WTC11 (cell line): ENCODE measurements around the gene LTA4H. TPM values are rescaled to one million over a fixed set of nuclear protein-coding genes. Genes with fewer than 3 reads are reported as not detected.

Source experiments
- ATAC-seq: fragments of 200-7000 bp; cut with Tn5 transposase; 2 replicates; pipeline ENCODE4 v1.10.0; 2021; ENCODE audit warnings: mild to moderate bottlenecking, moderate library complexity
- CTCF ChIA-PET: fragments of 300-600 bp; sonication (Branson Sonifier 250); formaldehyde crosslinking; loops from one replicate; lab custom pipeline; 2021; ENCODE audit warnings: antibody characterized with exemption; lab: Charles Lee
- POLR2A ChIA-PET: fragments of 350-600 bp; sonication (Branson Sonifier 250); formaldehyde crosslinking; loops from one replicate; lab custom pipeline; 2021; ENCODE audit warnings: antibody characterized with exemption; lab: Charles Lee
- DNase-seq: peaks from one replicate; pipeline ENCODE4 v3.0.0; 2021; ENCODE audit warnings: low spot score
- H3K27ac Mint-ChIP-seq: 2 replicates; pipeline ENCODE4 v1.8.0; 2021; ENCODE audit warnings: mixed read lengths
- H3K27me3 Mint-ChIP-seq: 2 replicates; pipeline ENCODE4 v1.8.0; 2021; ENCODE audit warnings: low read depth, mild to moderate bottlenecking, moderate library complexity, mixed read lengths
- H3K36me3 Mint-ChIP-seq: 2 replicates; pipeline ENCODE4 v1.8.0; 2021; ENCODE audit warnings: mixed read lengths
- H3K4me1 Mint-ChIP-seq: 2 replicates; pipeline ENCODE4 v1.8.0; 2022; ENCODE audit warnings: mixed read lengths
- H3K4me3 Mint-ChIP-seq: 2 replicates; pipeline ENCODE4 v1.8.0; 2021; ENCODE audit warnings: mild to moderate bottlenecking, moderate library complexity, mixed read lengths
- H3K9me3 Mint-ChIP-seq: 2 replicates; pipeline ENCODE4 v1.8.0; 2021; ENCODE audit warnings: mixed read lengths
- CREB1 ChIP-seq: sonication (generic); formaldehyde crosslinking; IDR thresholded peaks from 2 replicates; pipeline ENCODE4 v1.8.0; 2023; ENCODE audit warnings: mild to moderate bottlenecking, missing genetic modification reagents
- ESRRA ChIP-seq: sonication (generic); formaldehyde crosslinking; IDR thresholded peaks from 2 replicates; pipeline ENCODE4 v1.8.1; 2022; ENCODE audit warnings: mild to moderate bottlenecking, missing genetic modification reagents, borderline replicate concordance
- ETV6 ChIP-seq: sonication (generic); formaldehyde crosslinking; IDR thresholded peaks from 2 replicates; pipeline ENCODE4 v1.8.1; 2022; ENCODE audit warnings: mild to moderate bottlenecking, missing genetic modification reagents
- FOXJ3 ChIP-seq: sonication (generic); formaldehyde crosslinking; IDR thresholded peaks from 2 replicates; pipeline ENCODE4 v1.9.0; 2021; ENCODE audit warnings: missing genetic modification reagents, mild to moderate bottlenecking, borderline replicate concordance
- NR1H2 ChIP-seq: sonication (generic); formaldehyde crosslinking; IDR thresholded peaks from 2 replicates; pipeline ENCODE4 v1.9.0; 2021; ENCODE audit warnings: mild to moderate bottlenecking, moderate library complexity, missing genetic modification reagents
- RELA ChIP-seq: sonication (generic); formaldehyde crosslinking; IDR thresholded peaks from 2 replicates; pipeline ENCODE4 v1.8.1; 2022; ENCODE audit warnings: missing genetic modification reagents, mild to moderate bottlenecking, borderline replicate concordance
- RORB ChIP-seq: fragments of 250-450 bp; sonication (Bioruptor Pico); IDR thresholded peaks from 2 replicates; pipeline ENCODE4 v1.9.0; 2021; ENCODE audit warnings: mild to moderate bottlenecking
- SMAD3 ChIP-seq: sonication (generic); formaldehyde crosslinking; IDR thresholded peaks from 2 replicates; pipeline ENCODE4 v1.8.0; 2022; ENCODE audit warnings: missing genetic modification reagents, mild to moderate bottlenecking, borderline replicate concordance
- TCF7 ChIP-seq: sonication (generic); formaldehyde crosslinking; IDR thresholded peaks from 2 replicates; pipeline ENCODE4 v1.8.0; 2022; ENCODE audit warnings: mild to moderate bottlenecking, low read depth, missing genetic modification reagents, moderate library complexity
- TEAD4 ChIP-seq: sonication (generic); formaldehyde crosslinking; IDR thresholded peaks from 2 replicates; pipeline ENCODE4 v1.8.0; 2022; ENCODE audit warnings: mild to moderate bottlenecking, missing genetic modification reagents
- ZBTB21 ChIP-seq: sonication (generic); formaldehyde crosslinking; IDR thresholded peaks from 2 replicates; pipeline ENCODE4 v1.8.1; 2023; ENCODE audit warnings: mild to moderate bottlenecking, missing genetic modification reagents, borderline replicate concordance
- ZNF138 ChIP-seq: sonication (generic); formaldehyde crosslinking; conservative IDR thresholded peaks from 2 replicates; pipeline ENCODE4 v1.8.1; 2022; ENCODE audit warnings: mild to moderate bottlenecking, moderate library complexity, missing genetic modification reagents
- ZNF232 ChIP-seq: sonication (generic); formaldehyde crosslinking; IDR thresholded peaks from 2 replicates; pipeline ENCODE4 v1.8.0; 2022; ENCODE audit warnings: mild to moderate bottlenecking, missing genetic modification reagents
- total RNA-seq: library from RNA; stranded (reverse); gene quantifications from 3 replicates; pipeline ENCODE4 v1.2.3, GENCODE V29; 2021
- TF ChIP-seq, protein P1 (sequence below): fragments of 200-600 bp; IDR thresholded peaks from 2 replicates; pipeline ENCODE4 v1.8.0; 2022; ENCODE audit warnings: antibody characterized with exemption
- TF ChIP-seq, protein P2 (sequence below): sonication (generic); formaldehyde crosslinking; IDR thresholded peaks from 2 replicates; pipeline ENCODE4 v1.8.1; 2023; ENCODE audit warnings: mild to moderate bottlenecking, missing genetic modification reagents, moderate library complexity
- TF ChIP-seq, protein P3 (sequence below): sonication (generic); formaldehyde crosslinking; IDR thresholded peaks from 2 replicates; pipeline ENCODE4 v1.8.0; 2022; ENCODE audit warnings: mild to moderate bottlenecking, missing genetic modification reagents
- TF ChIP-seq, protein P4 (sequence below): fragments of 250-450 bp; sonication (Bioruptor Pico); conservative IDR thresholded peaks from 2 replicates; pipeline ENCODE4 v1.9.0; 2021; ENCODE audit warnings: mild to moderate bottlenecking
- TF ChIP-seq, protein P5 (sequence below): sonication (generic); formaldehyde crosslinking; IDR thresholded peaks from 2 replicates; pipeline ENCODE4 v1.8.1; 2023; ENCODE audit warnings: mild to moderate bottlenecking, missing genetic modification reagents, moderate library complexity
- TF ChIP-seq, protein P6 (sequence below): sonication (generic); formaldehyde crosslinking; IDR thresholded peaks from 2 replicates; pipeline ENCODE4 v1.8.0; 2023; ENCODE audit warnings: mild to moderate bottlenecking, missing genetic modification reagents
- TF ChIP-seq, protein P7 (sequence below): sonication (generic); formaldehyde crosslinking; IDR thresholded peaks from 2 replicates; pipeline ENCODE4 v1.8.0; 2023; ENCODE audit warnings: missing genetic modification reagents

The LTA4H gene
- total RNA-seq, 1 experiment from 2014 or later: 134 TPM

DNA sequence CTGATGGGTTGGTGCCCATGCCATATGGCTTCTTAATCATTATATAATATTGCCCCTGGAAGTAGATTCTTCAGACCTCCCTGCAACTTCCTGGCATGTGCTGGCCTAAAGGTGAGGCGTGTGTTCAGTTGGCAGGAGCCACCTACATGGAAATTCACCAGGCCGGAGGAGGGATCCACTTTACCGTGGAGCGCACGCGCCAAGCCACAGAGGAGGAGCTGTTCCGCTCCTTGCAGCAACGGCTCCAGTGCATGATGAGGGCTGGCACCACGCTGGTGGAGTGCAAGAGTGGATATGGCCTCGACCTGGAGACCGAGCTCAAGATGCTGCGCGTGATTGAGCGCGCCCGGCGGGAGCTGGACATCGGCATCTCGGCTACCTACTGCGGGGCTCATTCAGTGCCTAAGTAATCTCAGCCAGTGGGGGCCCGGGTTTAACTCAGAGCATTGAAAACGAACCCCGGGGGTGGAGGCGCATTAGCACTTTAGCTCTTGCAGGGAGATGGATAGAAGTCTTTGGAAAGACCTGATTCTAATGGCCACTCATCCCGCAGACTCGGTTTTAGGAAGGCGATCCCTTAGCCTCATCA lies 78.7 kb downstream of the LTA4H start (continued):
- TF ChIP-seq, protein P1, sequence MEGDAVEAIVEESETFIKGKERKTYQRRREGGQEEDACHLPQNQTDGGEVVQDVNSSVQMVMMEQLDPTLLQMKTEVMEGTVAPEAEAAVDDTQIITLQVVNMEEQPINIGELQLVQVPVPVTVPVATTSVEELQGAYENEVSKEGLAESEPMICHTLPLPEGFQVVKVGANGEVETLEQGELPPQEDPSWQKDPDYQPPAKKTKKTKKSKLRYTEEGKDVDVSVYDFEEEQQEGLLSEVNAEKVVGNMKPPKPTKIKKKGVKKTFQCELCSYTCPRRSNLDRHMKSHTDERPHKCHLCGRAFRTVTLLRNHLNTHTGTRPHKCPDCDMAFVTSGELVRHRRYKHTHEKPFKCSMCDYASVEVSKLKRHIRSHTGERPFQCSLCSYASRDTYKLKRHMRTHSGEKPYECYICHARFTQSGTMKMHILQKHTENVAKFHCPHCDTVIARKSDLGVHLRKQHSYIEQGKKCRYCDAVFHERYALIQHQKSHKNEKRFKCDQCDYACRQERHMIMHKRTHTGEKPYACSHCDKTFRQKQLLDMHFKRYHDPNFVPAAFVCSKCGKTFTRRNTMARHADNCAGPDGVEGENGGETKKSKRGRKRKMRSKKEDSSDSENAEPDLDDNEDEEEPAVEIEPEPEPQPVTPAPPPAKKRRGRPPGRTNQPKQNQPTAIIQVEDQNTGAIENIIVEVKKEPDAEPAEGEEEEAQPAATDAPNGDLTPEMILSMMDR: no peak
- TF ChIP-seq TEAD4 (no peak), RELA (CRISPR knock-in tag) (no peak), SMAD3 (CRISPR knock-in tag) (no peak)
- TF ChIP-seq, protein P2, sequence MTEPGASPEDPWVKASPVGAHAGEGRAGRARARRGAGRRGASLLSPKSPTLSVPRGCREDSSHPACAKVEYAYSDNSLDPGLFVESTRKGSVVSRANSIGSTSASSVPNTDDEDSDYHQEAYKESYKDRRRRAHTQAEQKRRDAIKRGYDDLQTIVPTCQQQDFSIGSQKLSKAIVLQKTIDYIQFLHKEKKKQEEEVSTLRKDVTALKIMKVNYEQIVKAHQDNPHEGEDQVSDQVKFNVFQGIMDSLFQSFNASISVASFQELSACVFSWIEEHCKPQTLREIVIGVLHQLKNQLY: 0 out of 2 replicates have a peak, but pooled peaks have one; percentile 48
- TF ChIP-seq, protein P3, sequence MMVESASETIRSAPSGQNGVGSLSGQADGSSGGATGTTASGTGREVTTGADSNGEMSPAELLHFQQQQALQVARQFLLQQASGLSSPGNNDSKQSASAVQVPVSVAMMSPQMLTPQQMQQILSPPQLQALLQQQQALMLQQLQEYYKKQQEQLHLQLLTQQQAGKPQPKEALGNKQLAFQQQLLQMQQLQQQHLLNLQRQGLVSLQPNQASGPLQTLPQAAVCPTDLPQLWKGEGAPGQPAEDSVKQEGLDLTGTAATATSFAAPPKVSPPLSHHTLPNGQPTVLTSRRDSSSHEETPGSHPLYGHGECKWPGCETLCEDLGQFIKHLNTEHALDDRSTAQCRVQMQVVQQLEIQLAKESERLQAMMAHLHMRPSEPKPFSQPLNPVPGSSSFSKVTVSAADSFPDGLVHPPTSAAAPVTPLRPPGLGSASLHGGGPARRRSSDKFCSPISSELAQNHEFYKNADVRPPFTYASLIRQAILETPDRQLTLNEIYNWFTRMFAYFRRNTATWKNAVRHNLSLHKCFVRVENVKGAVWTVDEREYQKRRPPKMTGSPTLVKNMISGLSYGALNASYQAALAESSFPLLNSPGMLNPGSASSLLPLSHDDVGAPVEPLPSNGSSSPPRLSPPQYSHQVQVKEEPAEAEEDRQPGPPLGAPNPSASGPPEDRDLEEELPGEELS (CRISPR knock-in tag): no peak; the same call in 1 of the 2 replicates

DNA sequence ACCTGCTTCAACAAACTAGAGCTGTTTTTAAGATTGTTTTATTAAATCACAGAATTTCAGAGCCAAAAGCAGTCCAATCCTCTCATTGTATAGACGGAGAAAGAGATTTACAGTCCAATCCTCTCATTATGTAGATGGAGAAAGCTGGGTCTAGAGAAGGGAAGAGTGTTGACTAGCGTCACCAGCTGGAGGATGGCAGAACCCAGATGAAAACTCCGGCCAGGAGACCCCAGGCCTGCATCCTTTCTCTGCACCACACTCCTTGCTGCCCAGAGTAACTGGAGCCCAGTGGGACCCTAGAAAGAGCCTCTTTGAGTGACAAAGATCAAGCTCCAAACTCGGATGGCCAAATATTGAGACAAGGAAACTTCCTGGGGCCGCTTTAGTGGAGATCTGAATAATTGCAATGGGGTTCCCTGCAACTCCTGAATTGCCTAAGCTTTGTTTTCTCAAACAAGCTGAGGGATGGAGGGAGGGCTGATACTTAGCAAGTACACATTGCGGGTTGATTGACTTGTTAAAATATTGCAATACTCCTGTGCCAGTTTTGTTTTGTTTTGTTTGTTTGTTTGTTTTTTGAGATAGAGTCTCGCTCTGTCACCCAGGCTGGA lies 79.7 kb downstream of the LTA4H start:
- no peak overlapping the region for H3K4me3 Mint-ChIP-seq
- peaks cover 9% of the 10 kb centered on the region for H3K9me3 Mint-ChIP-seq
- H3K36me3 Mint-ChIP-seq: no peaks in the 10 kb centered on the region
- H3K27me3 Mint-ChIP-seq: no peaks in the 10 kb centered on the region
- ChIA-PET POLR2A (no interaction called here), CTCF (interaction anchor here (1.6 to 3.5 kb wide), 4 partner anchors 12 to 43 kb away, joined by 4 to 15 read pairs (median 12); partner anchors contain the start of genes AMDHD1 and CCDC38)
- H3K27ac Mint-ChIP-seq: no peak overlapping the region
- no peak for TF ChIP-seq RORB (CRISPR knock-in tag)
- ATAC-seq (peak; percentile 63), DNase-seq (no peak)
- peaks cover 19% of the 10 kb centered on the region for H3K4me1 Mint-ChIP-seq

DNA sequence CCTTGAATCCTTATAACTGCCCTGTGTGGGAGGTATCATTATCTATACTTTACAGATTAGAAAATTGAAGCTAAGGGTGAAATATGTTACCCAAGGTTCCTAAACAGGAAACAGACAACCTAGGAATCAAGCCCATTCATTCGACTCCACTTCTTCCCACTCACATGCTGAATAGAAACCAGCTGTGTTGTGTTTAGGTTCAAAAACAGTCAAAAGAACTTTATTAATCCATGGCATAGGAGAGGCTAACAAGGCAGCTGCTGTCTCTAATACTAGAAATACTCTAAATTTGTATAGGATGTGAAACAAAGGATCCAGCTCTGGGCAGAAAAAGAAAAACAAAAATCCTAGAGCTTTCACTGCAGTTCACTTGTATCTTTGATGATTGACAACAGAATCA lies 82.4 kb downstream of the LTA4H start:
- ATAC-seq (no peak), DNase-seq (no peak)
- Mint-ChIP-seq H3K4me1 (peaks cover 34% of the 10 kb centered on the region), H3K27ac (no peak overlapping the region), H3K4me3 (no peak overlapping the region), H3K9me3 (peaks cover 9% of the 10 kb centered on the region), H3K36me3 (no peaks in the 10 kb centered on the region), H3K27me3 (no peaks in the 10 kb centered on the region)
- ChIA-PET POLR2A (no interaction called here), CTCF (interaction anchor here (1.5 to 2.2 kb wide), 2 partner anchors 10 to 18 kb away, joined by 3 to 9 read pairs; partner anchors contain the start of genes AMDHD1 and CCDC38)
- TF ChIP-seq RELA (CRISPR knock-in tag) (no peak), ZNF232 (CRISPR knock-in tag) (no peak), TEAD4 (no peak), ZNF138 (no peak), TCF7 (CRISPR knock-in tag) (no peak), FOXJ3 (no peak), ZBTB21 (CRISPR knock-in tag) (no peak), ESRRA (CRISPR knock-in tag) (no peak), CREB1 (no peak), ETV6 (no peak), NR1H2 (no peak)
- TF ChIP-seq, protein P4, sequence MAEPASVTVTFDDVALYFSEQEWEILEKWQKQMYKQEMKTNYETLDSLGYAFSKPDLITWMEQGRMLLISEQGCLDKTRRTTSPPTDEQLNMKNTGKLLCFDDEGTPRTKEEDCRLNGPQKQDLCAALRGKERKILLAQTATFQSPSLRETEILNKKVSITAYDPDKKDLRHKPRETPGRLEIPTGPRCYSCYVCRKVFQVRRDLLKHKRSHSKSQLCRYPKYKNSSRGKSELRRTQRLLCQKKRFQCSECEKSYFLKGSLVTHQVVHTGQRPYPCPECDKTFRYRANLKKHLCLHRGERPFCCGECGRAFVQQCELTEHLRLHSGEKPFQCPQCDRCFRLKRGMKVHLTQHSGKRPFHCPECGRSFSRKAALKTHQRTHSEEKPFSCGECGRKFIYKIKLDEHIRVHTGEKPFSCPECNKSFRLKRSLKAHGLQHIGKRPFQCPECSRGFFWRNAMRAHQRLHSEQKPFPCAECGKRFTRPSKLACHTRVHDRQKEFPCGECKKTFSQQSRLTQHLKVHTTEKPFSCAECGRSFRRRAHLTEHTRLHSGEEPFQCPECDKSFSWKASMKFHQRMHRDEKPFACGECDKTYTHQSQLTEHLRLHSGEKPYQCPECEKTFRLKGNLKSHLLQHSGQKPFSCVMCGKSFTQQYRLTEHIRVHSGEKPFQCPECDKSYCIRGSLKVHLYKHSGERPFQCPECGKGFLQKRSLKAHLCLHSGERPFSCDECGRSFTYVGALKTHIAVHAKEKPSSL: no peak
- TF ChIP-seq, protein P5, sequence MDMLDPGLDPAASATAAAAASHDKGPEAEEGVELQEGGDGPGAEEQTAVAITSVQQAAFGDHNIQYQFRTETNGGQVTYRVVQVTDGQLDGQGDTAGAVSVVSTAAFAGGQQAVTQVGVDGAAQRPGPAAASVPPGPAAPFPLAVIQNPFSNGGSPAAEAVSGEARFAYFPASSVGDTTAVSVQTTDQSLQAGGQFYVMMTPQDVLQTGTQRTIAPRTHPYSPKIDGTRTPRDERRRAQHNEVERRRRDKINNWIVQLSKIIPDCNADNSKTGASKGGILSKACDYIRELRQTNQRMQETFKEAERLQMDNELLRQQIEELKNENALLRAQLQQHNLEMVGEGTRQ: no peak
- TF ChIP-seq, protein P6, sequence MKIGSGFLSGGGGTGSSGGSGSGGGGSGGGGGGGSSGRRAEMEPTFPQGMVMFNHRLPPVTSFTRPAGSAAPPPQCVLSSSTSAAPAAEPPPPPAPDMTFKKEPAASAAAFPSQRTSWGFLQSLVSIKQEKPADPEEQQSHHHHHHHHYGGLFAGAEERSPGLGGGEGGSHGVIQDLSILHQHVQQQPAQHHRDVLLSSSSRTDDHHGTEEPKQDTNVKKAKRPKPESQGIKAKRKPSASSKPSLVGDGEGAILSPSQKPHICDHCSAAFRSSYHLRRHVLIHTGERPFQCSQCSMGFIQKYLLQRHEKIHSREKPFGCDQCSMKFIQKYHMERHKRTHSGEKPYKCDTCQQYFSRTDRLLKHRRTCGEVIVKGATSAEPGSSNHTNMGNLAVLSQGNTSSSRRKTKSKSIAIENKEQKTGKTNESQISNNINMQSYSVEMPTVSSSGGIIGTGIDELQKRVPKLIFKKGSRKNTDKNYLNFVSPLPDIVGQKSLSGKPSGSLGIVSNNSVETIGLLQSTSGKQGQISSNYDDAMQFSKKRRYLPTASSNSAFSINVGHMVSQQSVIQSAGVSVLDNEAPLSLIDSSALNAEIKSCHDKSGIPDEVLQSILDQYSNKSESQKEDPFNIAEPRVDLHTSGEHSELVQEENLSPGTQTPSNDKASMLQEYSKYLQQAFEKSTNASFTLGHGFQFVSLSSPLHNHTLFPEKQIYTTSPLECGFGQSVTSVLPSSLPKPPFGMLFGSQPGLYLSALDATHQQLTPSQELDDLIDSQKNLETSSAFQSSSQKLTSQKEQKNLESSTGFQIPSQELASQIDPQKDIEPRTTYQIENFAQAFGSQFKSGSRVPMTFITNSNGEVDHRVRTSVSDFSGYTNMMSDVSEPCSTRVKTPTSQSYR (CRISPR knock-in tag): no peak
- TF ChIP-seq, protein P7, sequence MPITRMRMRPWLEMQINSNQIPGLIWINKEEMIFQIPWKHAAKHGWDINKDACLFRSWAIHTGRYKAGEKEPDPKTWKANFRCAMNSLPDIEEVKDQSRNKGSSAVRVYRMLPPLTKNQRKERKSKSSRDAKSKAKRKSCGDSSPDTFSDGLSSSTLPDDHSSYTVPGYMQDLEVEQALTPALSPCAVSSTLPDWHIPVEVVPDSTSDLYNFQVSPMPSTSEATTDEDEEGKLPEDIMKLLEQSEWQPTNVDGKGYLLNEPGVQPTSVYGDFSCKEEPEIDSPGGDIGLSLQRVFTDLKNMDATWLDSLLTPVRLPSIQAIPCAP: no peak
